GM23248 (cell line): ENCODE measurements around the gene KDM4F. TPM values are rescaled to one million over a fixed set of nuclear protein-coding genes. Genes with fewer than 3 reads are reported as not detected.

Source experiments
- DNase-seq: peaks from one replicate; pipeline ENCODE4 v3.0.0-alpha.2; 2015
- H2AFZ ChIP-seq: fragments of 200-600 bp; sonication (generic); 2 replicates; pipeline ENCODE4 v1.6.1; 2016; ENCODE audit warnings: antibody characterized with exemption
- H3F3A ChIP-seq: fragments of 200-600 bp; sonication (generic); 2 replicates; pipeline ENCODE4 v1.6.1; 2016; ENCODE audit warnings: mild to moderate bottlenecking, antibody characterized with exemption, mixed run types; ENCODE audit not compliant: insufficient read depth
- H3K27ac ChIP-seq: fragments of 200-600 bp; sonication (generic); 2 replicates; pipeline ENCODE4 v1.5.1; 2016; ENCODE audit warnings: mild to moderate bottlenecking
- H3K27me3 ChIP-seq: fragments of 200-600 bp; sonication (generic); replicated peaks from 2 replicates; pipeline ENCODE4 v1.6.1; 2016; ENCODE audit warnings: mild to moderate bottlenecking; ENCODE audit not compliant: insufficient read depth
- H3K36me3 ChIP-seq: fragments of 200-600 bp; sonication (generic); 2 replicates; pipeline ENCODE4 v1.6.1; 2016; ENCODE audit warnings: low read depth, mild to moderate bottlenecking
- H3K4me1 ChIP-seq: fragments of 200-600 bp; sonication (generic); 2 replicates; pipeline ENCODE4 v1.6.1; 2016; ENCODE audit warnings: mild to moderate bottlenecking; ENCODE audit not compliant: insufficient read depth
- H3K4me2 ChIP-seq: fragments of 200-600 bp; sonication (generic); one replicate; pipeline ENCODE4 v1.6.1; 2016; ENCODE audit warnings: mild to moderate bottlenecking; ENCODE audit not compliant: unreplicated experiment
- H3K4me3 ChIP-seq: fragments of 200-600 bp; sonication (generic); 2 replicates; pipeline ENCODE4 v1.5.1; 2016; ENCODE audit warnings: mild to moderate bottlenecking
- H3K79me2 ChIP-seq: fragments of 200-600 bp; sonication (generic); 2 replicates; pipeline ENCODE4 v1.6.1; 2016; ENCODE audit warnings: mild to moderate bottlenecking; ENCODE audit not compliant: insufficient read depth
- H3K9ac ChIP-seq: fragments of 200-600 bp; sonication (generic); 2 replicates; pipeline ENCODE4 v1.6.1; 2016; ENCODE audit warnings: mild to moderate bottlenecking
- H3K9me2 ChIP-seq: fragments of 200-600 bp; sonication (generic); 2 replicates; pipeline ENCODE4 v1.6.1; 2016; ENCODE audit warnings: mixed run types, mild to moderate bottlenecking, moderate library complexity; ENCODE audit not compliant: insufficient read depth
- H3K9me3 ChIP-seq: fragments of 200-600 bp; sonication (generic); one replicate; pipeline ENCODE4 v1.6.1; 2017; ENCODE audit warnings: low read depth
- H4K20me1 ChIP-seq: fragments of 200-600 bp; sonication (generic); 2 replicates; pipeline ENCODE4 v1.6.0; 2016; ENCODE audit not compliant: insufficient read depth
- EZH2 ChIP-seq: fragments of 200-600 bp; sonication (generic); IDR thresholded peaks from 2 replicates; pipeline ENCODE4 v1.6.1; 2018; ENCODE audit warnings: antibody characterized with exemption, mild to moderate bottlenecking; ENCODE audit not compliant: insufficient read depth, poor library complexity, severe bottlenecking
- EZH2phosphoT487 ChIP-seq: fragments of 200-600 bp; sonication (generic); IDR thresholded peaks from 2 replicates; pipeline ENCODE4 v1.6.1; 2018; ENCODE audit warnings: antibody characterized with exemption, moderate library complexity, mild to moderate bottlenecking, low read depth; ENCODE audit not compliant: insufficient read depth
- WGBS, 2 experiments: methylation state at CpG; one replicate each; pipeline ENCODE4 v1.1.6; 2015 to 2017; ENCODE audit warnings: low lambda C conversion rate in 2 of 2, low coverage in 1 of 2; ENCODE audit errors: missing lambda C conversion rate in 2 of 2; 5-methylcytosine and 5-hydroxymethylcytosine counted together
- in situ Hi-C: fragments of 300-500 bp; cut with MboI; formaldehyde crosslinking; loops from 2 replicates; pipeline ENCODE4 v1.15.0; 2020
- polyA plus RNA-seq: library from polyadenylated mRNA; unstranded; fragments of >200 nt; fragmentation: Nextera tagmentation; extraction: Ambion mirVana; gene quantifications from 2 replicates; pipeline ENCODE4 v1.2.1, GENCODE V29; 2016
- total RNA-seq: library from RNA; depleted of rRNA; stranded (reverse); fragments of >200 nt; shearing (Covaris generic); gene quantifications from 2 replicates; pipeline ENCODE4 v1.2.3, GENCODE V29; 2014

The KDM4F gene
- total and polyA plus RNA-seq, 2 experiments from 2014 or later, result not detected

DNA sequence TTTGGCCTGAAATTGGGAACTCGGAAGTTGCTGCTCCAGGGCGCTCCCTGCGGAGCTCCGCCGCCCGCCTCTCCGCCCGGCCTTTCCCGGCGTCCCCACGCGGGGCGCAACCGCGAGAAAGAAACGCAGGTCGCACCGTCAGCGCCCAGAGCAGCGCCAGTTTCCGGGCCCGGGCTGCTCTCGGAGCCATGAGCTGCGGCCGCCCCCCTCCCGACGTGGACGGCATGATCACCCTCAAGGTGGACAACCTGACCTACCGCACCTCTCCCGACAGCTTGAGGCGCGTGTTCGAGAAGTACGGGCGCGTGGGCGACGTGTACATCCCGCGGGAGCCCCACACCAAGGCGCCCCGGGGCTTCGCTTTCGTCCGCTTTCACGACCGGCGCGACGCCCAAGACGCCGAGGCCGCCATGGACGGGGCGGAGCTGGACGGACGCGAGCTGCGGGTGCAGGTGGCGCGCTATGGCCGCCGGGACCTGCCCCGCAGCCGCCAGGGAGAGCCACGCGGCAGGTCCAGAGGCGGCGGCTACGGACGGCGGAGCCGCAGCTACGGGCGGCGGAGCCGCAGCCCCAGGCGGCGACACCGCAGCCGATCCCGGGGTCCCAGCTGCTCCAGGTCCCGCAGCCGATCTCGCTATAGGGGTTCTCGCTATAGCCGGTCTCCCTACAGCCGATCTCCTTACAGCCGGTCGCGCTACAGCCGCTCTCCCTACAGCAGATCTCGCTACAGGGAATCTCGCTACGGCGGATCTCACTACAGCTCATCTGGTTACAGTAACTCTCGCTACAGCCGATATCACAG, 18.0 kb downstream of the KDM4F start:
- H2AFZ ChIP-seq, result peak overlapping the region; percentile 91
- H3K9me2 ChIP-seq, result no peaks in the 10 kb centered on the region
- no peaks in the 10 kb centered on the region for H3K9me3 ChIP-seq
- peaks cover 34% of the 10 kb centered on the region for H3K79me2 ChIP-seq
- no peaks in the 10 kb centered on the region for H4K20me1 ChIP-seq
- H3K36me3 ChIP-seq, result no peaks in the 10 kb centered on the region
- H3K27ac ChIP-seq, result peak overlapping the region; percentile 85
- in situ Hi-C loops, result no loop called here
- TF ChIP-seq EZH2, result no peak
- no peak for TF ChIP-seq EZH2phosphoT487
- 1% methylated on average over 37 to 72 of the region's 98 CpGs for WGBS, 2 experiments
- peak overlapping the region; percentile 99 for H3K4me3 ChIP-seq
- peak overlapping the region; percentile 93 for H3K9ac ChIP-seq
- peaks cover 12% of the 10 kb centered on the region for H3K4me1 ChIP-seq
- peak; percentile 91 for DNase-seq
- peaks cover 23% of the 10 kb centered on the region for H3F3A ChIP-seq
- peak overlapping the region; percentile 98 for H3K4me2 ChIP-seq
- no peaks in the 10 kb centered on the region for H3K27me3 ChIP-seq

DNA sequence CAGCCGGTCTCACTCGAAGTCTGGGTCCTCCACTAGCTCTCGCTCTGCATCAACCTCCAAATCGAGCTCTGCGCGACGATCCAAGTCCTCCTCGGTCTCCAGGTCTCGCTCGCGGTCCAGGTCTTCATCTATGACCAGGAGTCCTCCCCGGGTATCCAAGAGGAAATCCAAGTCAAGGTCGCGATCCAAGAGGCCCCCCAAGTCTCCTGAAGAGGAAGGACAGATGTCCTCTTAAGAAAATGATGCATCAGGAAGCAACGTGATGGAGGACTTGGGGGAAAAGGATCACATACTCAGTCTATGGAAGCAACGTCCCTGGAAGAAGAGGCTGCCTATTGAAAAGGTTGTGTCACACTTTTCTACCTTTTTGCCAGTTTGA, 18.6 kb downstream of the KDM4F start:
- Histone ChIP-seq H3K27me3 (no peaks in the 10 kb centered on the region), H2AFZ (peak overlapping the region; percentile 91), H3F3A (peaks cover 23% of the 10 kb centered on the region), H3K27ac (peak overlapping the region; percentile 85), H3K4me1 (peaks cover 12% of the 10 kb centered on the region), H3K9ac (peak overlapping the region; percentile 93), H3K4me2 (peak overlapping the region; percentile 98), H3K9me2 (no peaks in the 10 kb centered on the region), H3K4me3 (peak overlapping the region; percentile 99), H3K79me2 (peaks cover 34% of the 10 kb centered on the region), H3K36me3 (no peaks in the 10 kb centered on the region), H4K20me1 (no peaks in the 10 kb centered on the region), H3K9me3 (no peaks in the 10 kb centered on the region)
- no peak for DNase-seq
- WGBS, 2 experiments, result 1 to 2% methylated on average over 16 of the region's 16 CpGs
- TF ChIP-seq EZH2 (no peak), EZH2phosphoT487 (no peak)
- in situ Hi-C loops, result no loop called here

DNA sequence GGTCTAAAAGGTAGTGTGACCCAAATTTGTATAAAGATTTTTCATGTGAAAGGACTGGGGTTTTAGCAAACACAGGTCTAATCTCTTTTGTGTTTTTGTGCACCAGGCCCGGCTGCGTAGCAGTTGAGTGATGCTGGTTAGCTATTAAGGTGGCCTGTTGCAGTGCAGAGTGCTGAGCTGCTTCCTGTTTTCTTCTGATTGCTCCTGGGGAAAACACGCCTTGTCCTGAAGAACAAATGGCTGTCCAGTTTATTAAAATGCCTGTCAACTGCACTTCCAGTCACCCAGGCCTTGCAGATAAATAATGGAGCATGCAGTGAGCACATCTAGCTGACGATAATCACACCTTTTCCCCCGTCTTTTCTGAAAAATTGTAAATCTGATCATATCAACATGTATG, 19.3 kb downstream of the KDM4F start:
- Histone ChIP-seq H2AFZ (peak overlapping the region; percentile 91), H3K9me3 (no peaks in the 10 kb centered on the region), H3K27ac (peak overlapping the region; percentile 85), H4K20me1 (no peaks in the 10 kb centered on the region), H3K27me3 (no peaks in the 10 kb centered on the region), H3K79me2 (peaks cover 34% of the 10 kb centered on the region), H3K4me2 (peak overlapping the region; percentile 98), H3F3A (peaks cover 23% of the 10 kb centered on the region), H3K36me3 (no peaks in the 10 kb centered on the region), H3K9ac (peak overlapping the region; percentile 93), H3K4me1 (peaks cover 12% of the 10 kb centered on the region), H3K9me2 (no peaks in the 10 kb centered on the region), H3K4me3 (peak overlapping the region; percentile 99)
- peak; percentile 94 for DNase-seq
- in situ Hi-C loops, result no loop called here
- no peak for TF ChIP-seq EZH2phosphoT487
- no peak for TF ChIP-seq EZH2
- WGBS, 2 experiments, result 0 to 1% methylated on average over 5 of the region's 5 CpGs

DNA sequence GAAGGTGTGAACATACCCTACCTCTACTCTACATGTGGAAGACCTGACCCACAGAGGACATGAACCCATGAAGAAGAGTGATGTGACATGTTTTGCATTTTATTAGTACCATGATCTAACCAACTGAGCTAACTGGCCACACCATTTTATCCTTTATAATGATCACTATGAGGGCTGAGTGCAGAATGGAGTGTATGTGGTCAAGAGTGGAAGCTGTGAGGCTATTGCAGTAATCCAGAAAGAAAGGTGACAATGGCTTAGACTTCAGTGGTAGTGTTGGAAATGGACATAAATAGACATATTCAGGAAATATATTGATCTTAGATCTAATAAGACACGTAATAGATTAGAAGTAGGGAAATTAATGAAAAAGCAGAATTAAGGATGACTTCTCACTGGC, 21.2 kb downstream of the KDM4F start:
- peaks cover 26% of the 10 kb centered on the region for H3F3A ChIP-seq
- H3K9me2 ChIP-seq, result no peaks in the 10 kb centered on the region
- no peak overlapping the region for H3K4me2 ChIP-seq
- no peak overlapping the region for H2AFZ ChIP-seq
- no peak overlapping the region for H3K9ac ChIP-seq
- DNase-seq, result no peak
- no peaks in the 10 kb centered on the region for H3K36me3 ChIP-seq
- peaks cover 34% of the 10 kb centered on the region for H3K79me2 ChIP-seq
- 94 to 96% methylated on average over 1 of the region's 1 CpG for WGBS, 2 experiments
- no peaks in the 10 kb centered on the region for H3K9me3 ChIP-seq
- in situ Hi-C loops, result loop anchor here (10.0 kb wide), 1 partner anchor 694 kb away; no protein-coding TSS in a partner anchor
- no peak overlapping the region for H3K4me3 ChIP-seq
- H3K27ac ChIP-seq, result no peak overlapping the region
- H3K4me1 ChIP-seq, result peaks cover 12% of the 10 kb centered on the region
- no peaks in the 10 kb centered on the region for H4K20me1 ChIP-seq
- H3K27me3 ChIP-seq, result no peaks in the 10 kb centered on the region
- no peak for TF ChIP-seq EZH2
- no peak for TF ChIP-seq EZH2phosphoT487
